ENCODE results near the gene EID3.

EID3 gene

GRCh38 chr12:104317538-104318210 is 14.1 kb downstream of the EID3 start:
- H3K79me2 ChIP-seq (ENCODE audit: low read length), result 0 out of 2 replicates have a peak, but pooled peaks cover 3% of the 10 kb centered on the region
- no peaks in the 10 kb centered on the region for H4K20me1 ChIP-seq (ENCODE audit: insufficient read depth, low read length)
- peaks cover 66% of the 10 kb centered on the region for H3K36me3 ChIP-seq (replicated peaks; ENCODE audit: low read depth, low read length)
- no peak for TF ChIP-seq CTCF (IDR thresholded peaks at IDR 0.05; ENCODE audit: low read depth, low read length)
- no peak for TF ChIP-seq EZH2phosphoT487 (IDR thresholded peaks at IDR 0.05; ENCODE audit: low read depth)
- no peak overlapping the region for H3K4me3 ChIP-seq (ENCODE audit: low read length)
- no peaks in the 10 kb centered on the region for H3K4me1 ChIP-seq (ENCODE audit: low read length)
- no peak overlapping the region for H2AFZ ChIP-seq (ENCODE audit: low read depth, low read length)
- H3K9me3 ChIP-seq (ENCODE audit: insufficient read depth, low read length), result no peaks in the 10 kb centered on the region
- H3K27ac ChIP-seq (ENCODE audit: low read length), result no peak overlapping the region
- no peak overlapping the region for H3K4me2 ChIP-seq (ENCODE audit: low read length)
- H3K9ac ChIP-seq (ENCODE audit: low read length), result no peak overlapping the region
- H3K27me3 ChIP-seq (ENCODE audit: low read depth, low read length), result no peaks in the 10 kb centered on the region

- TF ChIP-seq EZH2phosphoT487 (IDR thresholded peaks at IDR 0.05; ENCODE audit: low read depth) (no peak), CTCF (IDR thresholded peaks at IDR 0.05; ENCODE audit: low read depth, low read length) (no peak)
- Histone ChIP-seq H3K79me2 (ENCODE audit: low read length) (0 out of 2 replicates have a peak, but pooled peaks cover 3% of the 10 kb centered on the region), H3K9me3 (ENCODE audit: insufficient read depth, low read length) (no peaks in the 10 kb centered on the region), H3K4me3 (ENCODE audit: low read length) (no peak overlapping the region), H2AFZ (ENCODE audit: low read depth, low read length) (no peak overlapping the region), H3K27me3 (ENCODE audit: low read depth, low read length) (no peaks in the 10 kb centered on the region), H3K4me2 (ENCODE audit: low read length) (no peak overlapping the region), H3K4me1 (ENCODE audit: low read length) (no peaks in the 10 kb centered on the region), H3K27ac (ENCODE audit: low read length) (no peak overlapping the region), H4K20me1 (ENCODE audit: insufficient read depth, low read length) (no peaks in the 10 kb centered on the region), H3K36me3 (replicated peaks; ENCODE audit: low read depth, low read length) (peaks cover 57% of the 10 kb centered on the region), H3K9ac (ENCODE audit: low read length) (no peak overlapping the region)
These were observed 15.5 kb downstream of the EID3 start for GRCh38 chr12:104319028-104319427.

- Histone ChIP-seq H3K79me2 (ENCODE audit: low read length) (0 out of 2 replicates have a peak, but pooled peaks cover 3% of the 10 kb centered on the region), H3K27me3 (ENCODE audit: low read depth, low read length) (no peaks in the 10 kb centered on the region), H3K9me3 (ENCODE audit: insufficient read depth, low read length) (no peaks in the 10 kb centered on the region), H3K4me1 (ENCODE audit: low read length) (no peaks in the 10 kb centered on the region), H3K36me3 (replicated peaks; ENCODE audit: low read depth, low read length) (peaks cover 59% of the 10 kb centered on the region), H3K27ac (ENCODE audit: low read length) (no peak overlapping the region), H4K20me1 (ENCODE audit: insufficient read depth, low read length) (no peaks in the 10 kb centered on the region; the same call in 1 of the 2 replicates), H3K9ac (ENCODE audit: low read length) (no peak overlapping the region), H3K4me2 (ENCODE audit: low read length) (no peak overlapping the region), H3K4me3 (ENCODE audit: low read length) (no peak overlapping the region), H2AFZ (ENCODE audit: low read depth, low read length) (no peak overlapping the region)
- TF ChIP-seq EZH2phosphoT487 (IDR thresholded peaks at IDR 0.05; ENCODE audit: low read depth) (no peak), CTCF (IDR thresholded peaks at IDR 0.05; ENCODE audit: low read depth, low read length) (no peak)
These were observed 16.5 kb downstream of the EID3 start for GRCh38 chr12:104319918-104320626.

GRCh38 chr12:104320627-104321024 is 17.1 kb downstream of the EID3 start:
- TF ChIP-seq CTCF (IDR thresholded peaks at IDR 0.05; ENCODE audit: low read depth, low read length), result no peak
- TF ChIP-seq EZH2phosphoT487 (IDR thresholded peaks at IDR 0.05; ENCODE audit: low read depth), result no peak
- 0 out of 2 replicates have a peak, but pooled peaks cover 2% of the 10 kb centered on the region for H3K79me2 ChIP-seq (ENCODE audit: low read length)
- H3K9ac ChIP-seq (ENCODE audit: low read length), result no peak overlapping the region

More at GRCh38 chr12:104320627-104321024, 17.1 kb downstream of the EID3 start:
- peaks cover 57% of the 10 kb centered on the region for H3K36me3 ChIP-seq (replicated peaks; ENCODE audit: low read depth, low read length)
- no peaks in the 10 kb centered on the region for H3K27me3 ChIP-seq (ENCODE audit: low read depth, low read length)
- H3K4me3 ChIP-seq (ENCODE audit: low read length), result no peak overlapping the region
- no peak overlapping the region for H3K27ac ChIP-seq (ENCODE audit: low read length)
- no peaks in the 10 kb centered on the region for H3K4me1 ChIP-seq (ENCODE audit: low read length)
- no peaks in the 10 kb centered on the region for H3K9me3 ChIP-seq (ENCODE audit: insufficient read depth, low read length)
- no peak overlapping the region for H2AFZ ChIP-seq (ENCODE audit: low read depth, low read length)
- no peak overlapping the region for H3K4me2 ChIP-seq (ENCODE audit: low read length)
- no peaks in the 10 kb centered on the region; the same call in 1 of the 2 replicates for H4K20me1 ChIP-seq (ENCODE audit: insufficient read depth, low read length)
